Gastrocnemius medialis (tissue), 4 donors: ENCODE results near the gene ENTPD6.

ENCODE experiments used
- CTCF ChIP-seq, 5 experiments: fragments of 450-650 bp in 3 of 5; fragments of 200-600 bp in 2 of 5; sonication (generic) in 2 of 5; IDR thresholded peaks in 4 of 5; conservative IDR thresholded peaks in 1 of 5; 1 replicate in 4 of 5; 2 replicates in 1 of 5; pipeline ENCODE4 v1.5.1; 2016 to 2019; ENCODE audit warnings: antibody characterized with exemption in 5 of 5, mild to moderate bottlenecking in 3 of 5, moderate library complexity in 3 of 5
- POLR2A ChIP-seq, 2 donors: fragments of 450-650 bp; IDR thresholded peaks; one replicate each; pipeline ENCODE4 v1.6.1; 2017; ENCODE audit warnings: antibody characterized with exemption in 2 of 2, mild to moderate bottlenecking in 2 of 2, moderate library complexity in 2 of 2

DNA sequence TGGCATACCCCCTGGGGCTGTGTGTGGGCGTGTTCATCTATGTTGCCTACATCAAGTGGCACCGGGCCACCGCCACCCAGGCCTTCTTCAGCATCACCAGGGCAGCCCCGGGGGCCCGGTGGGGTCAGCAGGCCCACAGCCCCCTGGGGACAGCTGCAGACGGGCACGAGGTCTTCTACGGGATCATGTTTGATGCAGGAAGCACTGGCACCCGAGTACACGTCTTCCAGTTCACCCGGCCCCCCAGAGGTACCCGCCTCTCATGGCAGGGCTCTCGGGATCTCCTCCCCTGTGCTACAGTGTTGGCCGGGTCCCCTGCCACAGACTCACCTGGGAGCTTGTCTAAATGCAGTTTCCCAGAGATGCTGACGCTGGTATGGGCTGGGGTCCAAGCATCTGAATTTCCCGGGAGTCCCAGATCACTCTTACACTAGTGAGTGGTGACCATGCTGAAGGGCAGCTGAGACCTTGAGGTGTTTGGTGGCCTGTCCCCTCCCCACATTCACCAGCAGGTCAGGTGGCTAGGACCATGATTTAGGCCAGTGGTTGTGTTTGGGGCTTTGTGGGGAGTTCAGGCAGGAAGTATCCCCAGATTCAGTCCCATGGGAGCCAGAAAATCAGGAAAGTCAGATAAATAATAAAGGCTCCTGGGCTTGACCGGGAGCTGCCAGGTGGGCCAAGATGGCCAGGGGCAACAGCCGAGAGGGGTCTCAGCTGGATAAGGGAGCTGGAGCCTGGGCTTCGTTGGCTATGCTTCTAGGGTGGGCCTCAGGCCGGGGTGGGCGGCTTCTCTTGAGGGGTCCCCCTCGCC lies 11.8 kb downstream of the ENTPD6 start:
- TF ChIP-seq CTCF (IDR thresholded peaks at IDR 0.05 in 4 of 5, conservative IDR thresholded peaks at IDR 0.05 in 1 of 5) = no peak
- TF ChIP-seq POLR2A (IDR thresholded peaks at IDR 0.05) = no peak
